GM08714 (cell line): ENCODE data around the gene TMEM120B.
"Not testable (repeated sequence)": the region's sequence is repeated elsewhere in the genome, so short reads cannot be mapped to it uniquely, and the experiment has no call there.

ENCODE experiments used
- H3K4me3 ChIP-seq: fragments of 200-500 bp; sonication (Bioruptor generic); 2 replicates; pipeline ENCODE4 v1.5.1; 2014; ENCODE audit warnings: mild to moderate bottlenecking, low read length, inconsistent platforms
- ZNF274 ChIP-seq: IDR thresholded peaks from 2 replicates; pipeline ENCODE4 v1.6.1; 2012; ENCODE audit warnings: mild to moderate bottlenecking, low read depth, low read length

Gene TMEM120B

DNA sequence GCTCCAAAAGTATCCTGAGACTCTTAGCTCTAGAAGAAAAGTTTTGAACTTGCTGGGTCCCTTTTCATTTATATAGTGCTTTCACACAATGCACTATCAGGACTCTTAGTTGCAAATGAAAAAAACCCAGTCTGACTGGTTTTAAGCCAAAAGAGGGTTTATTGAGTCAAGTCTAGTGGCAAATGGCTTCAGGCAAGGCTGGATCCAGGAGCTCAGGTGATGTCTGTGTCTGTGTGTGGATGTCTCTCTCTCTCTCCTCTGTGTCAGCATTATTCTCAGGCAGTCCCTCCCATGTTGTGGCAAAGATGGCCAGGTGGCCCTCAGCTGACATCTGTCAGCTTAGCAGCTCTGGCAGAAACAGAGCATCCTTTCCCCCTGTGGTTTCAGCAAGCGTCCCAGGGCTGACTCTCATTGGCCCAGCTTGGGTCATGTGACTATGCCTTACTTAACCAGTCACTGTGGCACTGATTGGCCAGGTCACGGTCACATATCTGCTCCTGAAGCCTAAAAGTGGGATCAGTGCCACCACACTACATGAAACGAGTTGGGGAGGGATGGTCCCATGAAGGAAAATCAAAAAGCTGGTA is 6.2 kb downstream of the TMEM120B start:
- no peak overlapping the region for H3K4me3 ChIP-seq
- no peak for TF ChIP-seq ZNF274

DNA sequence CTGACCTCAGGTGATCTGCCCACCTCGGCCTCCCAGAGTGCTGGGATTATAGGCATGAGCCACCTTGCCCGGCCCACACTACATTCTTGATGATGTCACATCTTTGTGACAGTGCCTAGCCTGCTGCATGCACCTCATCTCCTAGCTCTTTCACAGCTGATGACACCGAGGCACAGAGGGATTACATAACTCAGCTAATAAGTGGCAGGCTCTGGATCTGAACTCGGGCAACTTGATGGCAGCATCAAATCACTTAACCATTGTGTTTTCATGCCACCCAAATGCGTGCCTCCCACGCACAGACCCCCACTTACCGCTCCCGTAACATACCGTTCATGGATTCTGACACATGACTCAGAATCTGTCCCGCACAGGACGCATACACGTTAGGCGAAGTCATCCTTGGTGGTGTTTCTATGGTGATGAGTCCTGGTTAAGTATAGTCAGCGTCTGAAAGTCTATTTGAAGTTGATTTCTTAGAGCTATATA is 7.4 kb downstream of the TMEM120B start:
- TF ChIP-seq ZNF274, result no peak
- no peak overlapping the region for H3K4me3 ChIP-seq

- TF ChIP-seq ZNF274, result no peak
- H3K4me3 ChIP-seq, result no peak overlapping the region
Measured at GRCh38 chr12:121720762-121721161, 8.2 kb downstream of the TMEM120B start.

GRCh38 chr12:121722511-121722910 is 10.0 kb downstream of the TMEM120B start:
- TF ChIP-seq ZNF274, result no peak
- H3K4me3 ChIP-seq, result no peak overlapping the region

DNA sequence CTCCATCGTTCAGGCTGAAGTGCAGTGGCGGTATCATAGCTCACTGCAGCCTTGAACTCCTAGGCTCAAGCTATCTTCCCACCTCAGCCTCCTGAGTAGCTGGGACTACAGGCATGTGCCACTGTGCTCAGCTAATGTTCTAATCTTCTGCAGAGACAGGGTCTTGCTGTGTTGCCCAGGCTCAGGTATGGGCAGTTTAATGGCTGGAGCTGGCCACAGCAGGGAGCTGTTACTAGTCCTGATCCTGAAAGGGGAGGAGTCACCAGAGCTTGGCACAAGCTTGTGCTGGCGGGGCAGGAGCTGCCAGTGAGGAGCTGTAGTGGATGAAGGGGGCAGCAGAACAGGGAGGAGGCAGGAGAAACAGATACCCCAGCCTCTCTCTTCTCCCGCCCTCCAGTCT is 10.6 kb downstream of the TMEM120B start:
- TF ChIP-seq ZNF274, result no peak
- no peak overlapping the region for H3K4me3 ChIP-seq

DNA sequence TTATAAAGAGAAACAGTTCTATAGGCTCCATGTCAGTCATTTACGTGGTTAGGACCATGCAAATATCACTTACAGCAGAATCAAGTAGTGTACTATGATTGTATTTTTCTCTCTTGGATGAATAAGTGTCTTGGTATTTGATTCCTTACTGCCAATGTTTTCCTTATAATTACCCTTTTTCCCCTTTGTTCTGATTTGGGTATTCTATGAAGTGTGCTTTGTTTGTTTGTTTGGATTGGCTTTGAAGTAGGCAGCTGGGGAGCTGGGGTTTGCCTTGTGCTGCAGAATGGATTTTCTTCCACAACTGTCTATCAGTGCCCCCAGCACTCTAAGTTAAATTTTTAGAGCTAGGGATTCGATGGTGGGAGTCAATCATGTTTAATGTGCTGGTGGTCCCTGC is 12.4 kb downstream of the TMEM120B start:
- no peak for TF ChIP-seq ZNF274
- no peak overlapping the region for H3K4me3 ChIP-seq

DNA sequence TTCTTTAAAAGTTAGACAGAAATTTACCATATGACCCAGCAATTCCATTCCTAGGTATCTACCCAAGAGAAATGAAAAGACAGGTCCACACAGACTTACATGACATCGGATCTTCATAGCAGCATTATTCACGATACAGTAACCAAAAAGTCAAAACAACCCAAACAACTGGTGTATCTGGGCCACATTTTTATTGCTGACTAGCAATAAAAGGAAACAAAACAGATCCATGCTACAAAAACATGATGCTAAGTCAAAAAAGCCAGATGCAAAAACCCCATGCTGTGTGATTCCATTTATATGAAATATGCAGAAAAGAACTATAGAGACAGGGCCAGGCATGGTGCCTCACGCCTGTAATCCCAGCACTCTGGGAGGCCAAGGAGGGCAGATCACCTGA is 12.9 kb downstream of the TMEM120B start:
- no peak for TF ChIP-seq ZNF274
- H3K4me3 ChIP-seq, result no peak overlapping the region

DNA sequence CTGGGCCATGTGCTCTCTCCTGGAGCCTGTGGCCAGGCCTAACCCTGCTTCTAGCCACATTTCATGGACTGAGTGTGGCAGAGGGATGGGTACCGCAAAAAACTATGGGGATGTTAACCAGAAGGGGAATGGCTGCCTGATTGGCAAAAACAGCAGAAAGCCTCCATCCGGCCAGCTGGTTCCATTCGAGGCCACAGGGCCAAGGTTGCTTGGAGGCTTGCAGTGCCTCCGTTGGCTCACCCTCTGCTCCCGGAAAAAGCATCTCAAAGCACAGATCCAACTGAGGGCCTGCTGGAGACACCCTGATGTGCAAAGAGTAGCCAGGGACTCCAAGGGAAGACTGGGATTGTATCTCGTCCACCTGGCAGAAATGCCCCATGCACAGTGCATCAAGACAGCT is 16.5 kb downstream of the TMEM120B start:
- TF ChIP-seq ZNF274, result no peak
- H3K4me3 ChIP-seq, result no peak overlapping the region

GRCh38 chr12:121731473-121731872 is 18.9 kb downstream of the TMEM120B start:
- H3K4me3 ChIP-seq, result no peak overlapping the region

GRCh38 chr12:121733849-121734248 is 21.3 kb downstream of the TMEM120B start:
- H3K4me3 ChIP-seq, result no peak overlapping the region

More at GRCh38 chr12:121731473-121731872, 18.9 kb downstream of the TMEM120B start:
- no peak for TF ChIP-seq ZNF274

DNA sequence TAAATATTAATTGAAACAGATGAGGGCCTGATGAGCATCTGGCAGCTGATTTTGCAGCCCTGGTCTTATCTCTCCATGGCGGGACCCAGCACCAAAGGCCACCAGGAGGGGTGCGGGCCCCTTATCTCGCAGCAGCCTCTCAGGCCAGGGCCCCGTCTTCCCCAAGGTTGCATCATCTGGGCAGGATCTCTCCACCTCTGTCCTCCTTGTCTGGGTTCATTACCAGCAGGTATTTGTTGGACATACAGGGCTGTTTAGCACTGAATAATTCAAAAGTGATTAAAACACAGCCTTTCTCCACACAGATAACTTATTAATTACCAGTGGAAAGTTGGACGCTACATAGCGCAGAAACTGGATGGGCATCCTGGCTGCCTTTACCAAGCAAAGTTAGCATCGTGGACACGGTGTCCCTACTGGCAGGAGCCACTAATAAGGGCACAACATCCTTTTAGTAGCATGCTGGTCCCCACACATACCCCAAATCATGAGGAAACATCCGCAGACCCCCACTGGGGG is 25.8 kb downstream of the TMEM120B start:
- no peak for TF ChIP-seq ZNF274

More at GRCh38 chr12:121733849-121734248, 21.3 kb downstream of the TMEM120B start:
- no peak for TF ChIP-seq ZNF274

GRCh38 chr12:121740847-121741246 is 28.3 kb downstream of the TMEM120B start:
- TF ChIP-seq ZNF274, result no peak
- no peak overlapping the region for H3K4me3 ChIP-seq

More for the DNA sequence above, 25.8 kb downstream of the TMEM120B start:
- no peak overlapping the region for H3K4me3 ChIP-seq

GRCh38 chr12:121741743-121742142 is 29.2 kb downstream of the TMEM120B start:
- TF ChIP-seq ZNF274, result no peak
- H3K4me3 ChIP-seq, result no peak overlapping the region

DNA sequence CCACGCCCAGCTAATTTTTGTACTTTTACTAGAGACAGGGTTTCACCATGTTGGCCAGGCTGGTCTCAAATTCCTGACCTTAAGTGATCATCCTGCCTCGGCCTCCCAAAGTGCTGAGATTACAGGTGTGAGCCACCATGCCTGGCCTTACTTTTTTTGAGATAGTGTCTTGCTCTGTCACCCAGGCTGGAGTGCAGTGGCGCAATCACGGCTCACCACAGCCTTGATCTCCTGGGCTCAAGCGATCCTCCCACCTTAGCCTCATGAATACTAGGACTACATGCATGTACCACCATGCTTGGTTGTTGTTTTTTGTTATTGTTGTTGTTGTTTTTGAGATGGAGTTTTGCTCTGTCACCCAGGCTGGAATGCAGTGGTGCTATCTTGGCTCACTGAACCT is 33.0 kb downstream of the TMEM120B start:
- H3K4me3 ChIP-seq, result not testable (repeated sequence)

- no peak for TF ChIP-seq ZNF274
Measured at GRCh38 chr12:121748218-121748570, 35.6 kb downstream of the TMEM120B start.

DNA sequence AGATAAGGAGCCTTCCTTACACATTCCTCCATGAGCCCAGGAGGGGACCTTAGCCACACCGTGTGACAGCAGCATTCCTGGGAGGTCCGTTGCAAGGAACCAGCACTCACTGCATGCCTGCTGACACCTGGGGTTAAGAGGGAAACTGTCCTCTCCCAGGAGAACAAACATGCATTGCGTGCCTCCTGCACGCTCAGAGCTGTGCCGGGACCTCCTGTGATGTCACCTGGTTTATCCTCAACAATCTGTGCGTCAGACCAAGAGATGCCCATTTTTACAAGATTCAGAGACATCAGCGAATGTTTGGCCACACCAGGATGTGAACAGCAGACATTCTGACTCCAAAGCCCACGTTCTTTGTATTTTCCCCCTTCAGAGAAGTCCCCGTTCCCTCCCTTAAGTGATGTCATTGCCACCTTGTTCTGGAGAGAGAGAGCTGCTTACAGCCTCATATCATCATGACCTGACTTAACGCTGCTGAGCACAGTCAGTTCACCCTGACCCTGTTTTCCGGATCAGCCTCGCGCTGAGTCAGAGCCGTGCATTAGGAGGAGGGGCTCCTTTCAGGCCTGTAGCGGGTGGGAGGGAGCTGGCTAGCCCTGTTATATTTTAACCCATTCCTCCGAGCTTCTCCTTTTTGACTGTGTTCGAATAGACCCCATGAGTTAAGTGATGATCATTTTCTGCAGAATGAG is 36.2 kb downstream of the TMEM120B start:
- no peak overlapping the region for H3K4me3 ChIP-seq
- no peak for TF ChIP-seq ZNF274

More at GRCh38 chr12:121748218-121748570, 35.6 kb downstream of the TMEM120B start:
- no peak overlapping the region for H3K4me3 ChIP-seq
